ENCODE results near the gene LRIT1. TPM values are rescaled to one million over a fixed set of nuclear protein-coding genes. Genes with fewer than 3 reads are reported as not detected.

The LRIT1 gene
- polyA plus RNA-seq, 1 of the 3 experiments (the other 2 are of a cell fraction), result not detected

GRCh38 chr10:84216834-84217233 lies 24.5 kb downstream of the LRIT1 start (continued):
- TF ChIP-seq, protein P1, sequence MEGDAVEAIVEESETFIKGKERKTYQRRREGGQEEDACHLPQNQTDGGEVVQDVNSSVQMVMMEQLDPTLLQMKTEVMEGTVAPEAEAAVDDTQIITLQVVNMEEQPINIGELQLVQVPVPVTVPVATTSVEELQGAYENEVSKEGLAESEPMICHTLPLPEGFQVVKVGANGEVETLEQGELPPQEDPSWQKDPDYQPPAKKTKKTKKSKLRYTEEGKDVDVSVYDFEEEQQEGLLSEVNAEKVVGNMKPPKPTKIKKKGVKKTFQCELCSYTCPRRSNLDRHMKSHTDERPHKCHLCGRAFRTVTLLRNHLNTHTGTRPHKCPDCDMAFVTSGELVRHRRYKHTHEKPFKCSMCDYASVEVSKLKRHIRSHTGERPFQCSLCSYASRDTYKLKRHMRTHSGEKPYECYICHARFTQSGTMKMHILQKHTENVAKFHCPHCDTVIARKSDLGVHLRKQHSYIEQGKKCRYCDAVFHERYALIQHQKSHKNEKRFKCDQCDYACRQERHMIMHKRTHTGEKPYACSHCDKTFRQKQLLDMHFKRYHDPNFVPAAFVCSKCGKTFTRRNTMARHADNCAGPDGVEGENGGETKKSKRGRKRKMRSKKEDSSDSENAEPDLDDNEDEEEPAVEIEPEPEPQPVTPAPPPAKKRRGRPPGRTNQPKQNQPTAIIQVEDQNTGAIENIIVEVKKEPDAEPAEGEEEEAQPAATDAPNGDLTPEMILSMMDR (IDR thresholded peaks at IDR 0.05), result no peak
- TF ChIP-seq RFX5 (IDR thresholded peaks at IDR 0.05; ENCODE audit: low read length) (no peak), RAD21 (IDR thresholded peaks at IDR 0.05; ENCODE audit: low read length) (no peak), GABPA (IDR thresholded peaks at IDR 0.05; ENCODE audit: low read depth) (no peak), ZBTB33 (IDR thresholded peaks at IDR 0.05; ENCODE audit: borderline replicate concordance, low read depth) (no peak)

DNA sequence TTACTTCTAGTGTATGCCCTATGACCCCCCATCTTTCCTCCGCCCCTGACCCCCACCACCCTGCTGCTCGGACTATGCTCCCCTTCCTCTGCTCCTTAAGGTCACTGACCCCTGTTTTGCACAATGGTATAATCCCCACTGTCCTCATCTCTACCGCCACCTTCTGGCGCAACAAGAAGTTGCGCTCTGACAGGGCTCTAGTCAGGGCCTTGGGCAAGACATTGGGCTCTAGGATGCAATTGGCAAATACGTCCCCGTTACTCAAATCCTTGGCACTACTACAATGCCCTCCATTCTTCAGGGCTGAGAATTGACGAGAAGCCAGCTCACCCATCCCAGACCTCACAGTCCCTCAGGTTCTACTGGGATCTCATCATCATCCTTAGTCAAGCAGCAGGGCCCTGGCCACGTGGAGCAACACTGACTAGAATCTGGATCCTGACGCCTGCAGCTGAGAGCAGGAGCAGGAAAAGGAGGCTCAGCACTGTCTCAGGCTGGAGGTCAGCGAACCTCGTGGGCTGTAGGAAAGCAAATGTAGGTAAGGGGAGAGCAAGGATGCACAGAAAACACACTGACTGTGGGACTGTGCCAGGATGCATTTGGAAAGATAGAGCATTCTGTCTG lies 26.6 kb downstream of the LRIT1 start:
- WGBS (ENCODE audit: low lambda C conversion rate), result 41% methylated on average over 12 of the region's 12 CpGs
- ChIA-PET CTCF (interaction anchor here (0.5 to 1.8 kb wide), 8 partner anchors 9 to 102 kb away, joined by 3 to 9 read pairs (median 3); no protein-coding TSS in a partner anchor), POLR2A (interaction anchor here (0.8 kb wide), 1 partner anchor 19 kb away, joined by 3 read pairs; no protein-coding TSS in a partner anchor)
- Histone ChIP-seq H3K9ac (no peak overlapping the region), H3K79me2 (ENCODE audit: insufficient read depth) (no peaks in the 10 kb centered on the region), H3K36me3 (replicated peaks in 1 of 2; ENCODE audit: control insufficient read depth in 1 of 2, insufficient read depth in 2 of 2, low read length in 1 of 2) (no peaks in the 10 kb centered on the region), H4K20me1 (ENCODE audit: insufficient read depth) (no peaks in the 10 kb centered on the region), H3K27ac (ENCODE audit: low read depth in 2 of 2, low read length in 1 of 2) (no peak overlapping the region), H2AFZ (ENCODE audit: low read depth) (no peak overlapping the region), H3K4me2 (no peak overlapping the region), H3K9me2 (no peaks in the 10 kb centered on the region), H3K27me3 (ENCODE audit: insufficient read depth) (no peaks in the 10 kb centered on the region), H3K4me1 (ENCODE audit: control insufficient read depth in 1 of 2, insufficient read depth in 2 of 2, low read depth in 1 of 2, low read length in 1 of 2) (no peaks in the 10 kb centered on the region), H3K9me3 (no peaks in the 10 kb centered on the region), H3K4me3 (ENCODE audit: low read depth in 2 of 2, low read length in 1 of 2) (no peak overlapping the region), H3F3A (replicated peaks; ENCODE audit: insufficient read depth) (no peaks in the 10 kb centered on the region)
- DNase-seq, result peak; percentile 52
- TF ChIP-seq SIN3A (IDR thresholded peaks at IDR 0.05; ENCODE audit: borderline replicate concordance, low read depth, low read length), result no peak
- no peak for TF ChIP-seq SMC3 (IDR thresholded peaks at IDR 0.05; ENCODE audit: low read depth, low read length)
- no peak for TF ChIP-seq RXRA (IDR thresholded peaks at IDR 0.05; ENCODE audit: borderline replicate concordance, low read depth)
- TF ChIP-seq, protein P2, sequence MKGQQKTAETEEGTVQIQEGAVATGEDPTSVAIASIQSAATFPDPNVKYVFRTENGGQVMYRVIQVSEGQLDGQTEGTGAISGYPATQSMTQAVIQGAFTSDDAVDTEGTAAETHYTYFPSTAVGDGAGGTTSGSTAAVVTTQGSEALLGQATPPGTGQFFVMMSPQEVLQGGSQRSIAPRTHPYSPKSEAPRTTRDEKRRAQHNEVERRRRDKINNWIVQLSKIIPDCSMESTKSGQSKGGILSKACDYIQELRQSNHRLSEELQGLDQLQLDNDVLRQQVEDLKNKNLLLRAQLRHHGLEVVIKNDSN (IDR thresholded peaks at IDR 0.05; ENCODE audit: borderline replicate concordance, low read depth), result no peak
- no peak for TF ChIP-seq GATA2 (CRISPR knock-in tag; IDR thresholded peaks at IDR 0.05)
- TF ChIP-seq FOXM1 (IDR thresholded peaks at IDR 0.05; ENCODE audit: low read depth), result no peak
- TF ChIP-seq ELF1 (IDR thresholded peaks at IDR 0.05), result no peak
- 0 out of 2 replicates have a peak, but pooled peaks have one; percentile 14 for TF ChIP-seq RAD21 (IDR thresholded peaks at IDR 0.05; ENCODE audit: low read length)
- TF ChIP-seq TAF1 (IDR thresholded peaks at IDR 0.05; ENCODE audit: borderline replicate concordance, low read depth, low read length), result no peak
- no peak for TF ChIP-seq MXI1 (IDR thresholded peaks at IDR 0.05; ENCODE audit: low read depth, low read length)
- TF ChIP-seq, protein P1 (IDR thresholded peaks at IDR 0.05), result peak; percentile 38
